ENCODE results near the gene DROSHA. TPM values are rescaled to one million over a fixed set of nuclear protein-coding genes. Genes with fewer than 3 reads are reported as not detected.

Gene DROSHA
- total and polyA plus RNA-seq, 7 donors: 18.2 to 50.5 (median 29.2) TPM

DNA sequence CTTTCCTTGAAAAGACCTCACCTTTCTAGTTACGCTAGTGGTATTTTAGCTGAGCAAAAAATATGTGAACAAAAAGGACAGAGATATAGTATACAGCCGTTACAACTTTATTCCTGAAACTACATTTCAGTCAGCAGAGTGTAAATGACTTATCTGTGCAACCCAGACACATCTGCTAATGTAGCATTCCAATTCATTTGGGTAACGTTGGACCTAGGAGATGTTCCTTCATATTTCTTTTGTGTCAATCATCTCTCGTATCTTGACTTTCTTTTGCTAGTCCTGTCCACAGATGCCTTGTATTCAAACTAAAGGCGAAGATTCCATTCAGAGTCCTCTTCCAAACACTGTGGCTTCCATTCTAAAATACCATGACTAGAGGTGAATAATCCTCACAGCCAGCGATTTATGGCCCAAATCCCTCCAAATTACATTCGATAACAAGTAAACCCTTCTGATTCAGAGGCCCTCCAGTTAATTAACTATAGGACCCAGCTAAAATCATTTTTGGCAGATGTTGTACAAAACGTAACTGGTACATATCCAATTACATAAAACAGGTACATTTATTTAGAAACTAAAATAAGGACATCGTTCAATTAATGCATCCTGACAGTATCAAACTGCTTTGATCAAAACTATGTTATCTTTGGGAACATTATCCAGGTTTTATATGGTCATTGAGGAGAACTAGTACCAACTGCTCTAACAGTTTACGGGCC lies 155.7 kb downstream of the DROSHA start:
- Histone ChIP-seq H3K4me1 (no peaks in the 10 kb centered on the region), H3K27me3 (ENCODE audit: insufficient read depth in 3 of 3, low read length in 2 of 3) (no peaks in the 10 kb centered on the region), H3K4me3 (no peak overlapping the region), H3K36me3 (ENCODE audit: insufficient read depth in 1 of 2, low read depth in 1 of 2) (no peaks in the 10 kb centered on the region), H3K27ac (no peak overlapping the region), H3K9me3 (no peaks in the 10 kb centered on the region)
- TF ChIP-seq, protein P1, sequence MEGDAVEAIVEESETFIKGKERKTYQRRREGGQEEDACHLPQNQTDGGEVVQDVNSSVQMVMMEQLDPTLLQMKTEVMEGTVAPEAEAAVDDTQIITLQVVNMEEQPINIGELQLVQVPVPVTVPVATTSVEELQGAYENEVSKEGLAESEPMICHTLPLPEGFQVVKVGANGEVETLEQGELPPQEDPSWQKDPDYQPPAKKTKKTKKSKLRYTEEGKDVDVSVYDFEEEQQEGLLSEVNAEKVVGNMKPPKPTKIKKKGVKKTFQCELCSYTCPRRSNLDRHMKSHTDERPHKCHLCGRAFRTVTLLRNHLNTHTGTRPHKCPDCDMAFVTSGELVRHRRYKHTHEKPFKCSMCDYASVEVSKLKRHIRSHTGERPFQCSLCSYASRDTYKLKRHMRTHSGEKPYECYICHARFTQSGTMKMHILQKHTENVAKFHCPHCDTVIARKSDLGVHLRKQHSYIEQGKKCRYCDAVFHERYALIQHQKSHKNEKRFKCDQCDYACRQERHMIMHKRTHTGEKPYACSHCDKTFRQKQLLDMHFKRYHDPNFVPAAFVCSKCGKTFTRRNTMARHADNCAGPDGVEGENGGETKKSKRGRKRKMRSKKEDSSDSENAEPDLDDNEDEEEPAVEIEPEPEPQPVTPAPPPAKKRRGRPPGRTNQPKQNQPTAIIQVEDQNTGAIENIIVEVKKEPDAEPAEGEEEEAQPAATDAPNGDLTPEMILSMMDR (IDR thresholded peaks at IDR 0.05): no peak
- DNase-seq (no peak), ATAC-seq (no peak)
- intact Hi-C loops (cut with DNase I): no loop called here
- 84 to 86% (median 85%) methylated on average over 10 of the region's 10 CpGs for whole genome bisulfite sequencing, 3 donors

DNA sequence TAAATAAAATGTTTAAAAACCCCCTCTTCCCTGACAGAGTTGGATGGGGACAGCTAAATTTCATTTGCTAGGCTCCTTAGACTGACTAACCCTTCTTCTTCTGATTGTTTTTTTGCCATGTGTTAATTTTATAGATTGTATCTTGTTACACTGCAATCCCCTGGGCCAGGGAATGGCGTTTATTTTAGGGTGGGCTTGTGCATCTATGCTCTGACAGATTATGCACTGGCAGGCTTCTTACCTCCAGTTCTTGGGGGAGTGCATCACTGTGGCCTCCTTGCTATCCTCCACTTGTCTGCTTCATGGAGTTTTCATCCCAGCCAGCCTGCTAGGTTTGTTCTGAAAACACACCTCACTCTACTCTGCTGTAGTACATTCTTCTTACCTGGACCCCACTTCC lies 159.8 kb downstream of the DROSHA start:
- 16 to 24% (median 16%) methylated on average over 1 of the region's 1 CpG for WGBS, 3 donors
- no peaks in the 10 kb centered on the region for H3K27me3 ChIP-seq (ENCODE audit: insufficient read depth in 3 of 3, low read length in 2 of 3)
- H3K36me3 ChIP-seq (ENCODE audit: insufficient read depth in 1 of 2, low read depth in 1 of 2): no peaks in the 10 kb centered on the region
- TF ChIP-seq, protein P1 (IDR thresholded peaks at IDR 0.05): no peak
- ATAC-seq (no peak), DNase-seq (no peak)
- H3K4me3 ChIP-seq: no peak overlapping the region
- no peak overlapping the region for H3K27ac ChIP-seq
- no peaks in the 10 kb centered on the region for H3K4me1 ChIP-seq
- intact Hi-C loops (cut with DNase I): no loop called here
- no peaks in the 10 kb centered on the region for H3K9me3 ChIP-seq

DNA sequence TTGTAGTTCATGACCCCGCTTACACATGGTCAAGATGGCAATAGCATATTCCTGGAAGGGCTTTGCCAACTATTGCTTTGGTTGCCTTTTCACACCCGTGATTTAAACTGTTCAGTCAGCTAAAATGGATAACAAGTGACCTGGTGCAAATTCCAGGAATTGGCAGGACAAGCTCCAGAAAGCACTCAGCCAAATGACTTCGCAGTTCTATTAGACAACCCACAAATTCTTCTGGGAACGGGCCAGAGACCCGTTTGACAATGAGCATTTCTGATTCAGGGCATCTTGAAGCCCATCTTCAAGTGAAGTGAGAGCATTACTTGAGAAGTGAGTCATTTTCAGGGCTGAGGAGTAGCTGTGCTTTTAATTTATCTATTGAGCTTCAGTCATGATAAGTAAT lies 165.0 kb downstream of the DROSHA start:
- Histone ChIP-seq H3K36me3 (ENCODE audit: insufficient read depth in 1 of 2, low read depth in 1 of 2) (no peaks in the 10 kb centered on the region), H3K4me1 (no peaks in the 10 kb centered on the region), H3K27ac (no peak overlapping the region), H3K9me3 (no peaks in the 10 kb centered on the region), H3K4me3 (no peak overlapping the region), H3K27me3 (ENCODE audit: insufficient read depth in 3 of 3, low read length in 2 of 3) (peaks cover 0 to 4% (median 0%) of the 10 kb centered on the region in 3 donors)
- TF ChIP-seq, protein P1 (IDR thresholded peaks at IDR 0.05): no peak
- intact Hi-C loops (cut with DNase I): no loop called here
- ATAC-seq (no peak), DNase-seq (no peak)
- WGBS, 3 donors: 38 to 49% (median 39%) methylated on average over 5 of the region's 5 CpGs

DNA sequence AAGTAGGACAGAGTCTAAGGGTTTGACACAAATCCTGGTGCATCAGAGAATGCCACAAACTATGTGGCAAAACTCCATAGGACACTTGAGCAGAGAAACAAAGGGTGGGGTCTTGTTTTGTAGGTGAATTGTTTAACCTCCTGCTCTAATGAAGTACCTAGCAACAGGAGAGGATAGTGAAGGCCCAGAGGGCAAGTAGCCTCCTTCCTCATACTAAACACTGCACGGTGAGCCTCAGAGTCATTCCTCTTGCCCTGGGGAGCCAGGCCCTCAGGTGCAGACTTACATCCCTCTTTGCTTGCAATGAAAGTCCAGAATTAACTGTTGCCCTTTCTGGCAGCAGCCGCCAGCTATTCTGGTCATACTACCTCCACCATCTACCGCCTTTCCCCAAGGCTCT lies 166.1 kb downstream of the DROSHA start:
- DNase-seq (no peak), ATAC-seq (no peak)
- H3K9me3 ChIP-seq: no peaks in the 10 kb centered on the region
- no peaks in the 10 kb centered on the region for H3K36me3 ChIP-seq (ENCODE audit: insufficient read depth in 1 of 2, low read depth in 1 of 2)
- 85 to 87% (median 85%) methylated on average over 3 of the region's 3 CpGs for WGBS, 3 donors
- TF ChIP-seq, protein P1 (IDR thresholded peaks at IDR 0.05): no peak
- peaks cover 0 to 4% (median 0%) of the 10 kb centered on the region in 3 donors for H3K27me3 ChIP-seq (ENCODE audit: insufficient read depth in 3 of 3, low read length in 2 of 3)
- H3K4me3 ChIP-seq: no peak overlapping the region
- intact Hi-C loops (cut with DNase I): no loop called here
- H3K4me1 ChIP-seq: no peaks in the 10 kb centered on the region
- H3K27ac ChIP-seq: no peak overlapping the region
